Activated CD4-positive, alpha-beta T cell treated with anti-CD3 and anti-CD28 coated beads, Interleukin-2, amount 10 ng/mL, durations not matched to agents 24 days and 14 days (primary cell): Measurements from ENCODE around the gene DLGAP5. TPM values are rescaled to one million over a fixed set of nuclear protein-coding genes. Genes with fewer than 3 reads are reported as not detected.
A peak's percentile ranks its signal among the peaks of the same experiment; 100 is the strongest.

ENCODE experiments used
- DNase-seq: peaks from one replicate; pipeline ENCODE4 v3.0.0; 2022
- H3K27ac Mint-ChIP-seq: one replicate; pipeline ENCODE4 v1.8.0; 2022; ENCODE audit warnings: mild to moderate bottlenecking, mixed read lengths
- H3K27me3 Mint-ChIP-seq: one replicate; pipeline ENCODE4 v1.8.0; 2022; ENCODE audit warnings: mixed read lengths
- H3K36me3 Mint-ChIP-seq: one replicate; pipeline ENCODE4 v1.8.0; 2022; ENCODE audit warnings: low read depth, mild to moderate bottlenecking, mixed read lengths
- H3K4me1 Mint-ChIP-seq: one replicate; pipeline ENCODE4 v1.8.0; 2021; ENCODE audit warnings: mixed read lengths
- H3K4me3 Mint-ChIP-seq: one replicate; pipeline ENCODE4 v1.8.0; 2022; ENCODE audit warnings: mild to moderate bottlenecking, moderate library complexity, mixed read lengths
- H3K9me3 Mint-ChIP-seq: one replicate; pipeline ENCODE4 v1.8.0; 2021; ENCODE audit warnings: mixed read lengths
- intact Hi-C: fragments of 100-400 bp; cut with micrococcal nuclease; formaldehyde crosslinking; loops from one replicate; pipeline ENCODE4 v1.15.1; 2023
- total RNA-seq: library from RNA; stranded (reverse); gene quantifications from 2 replicates; pipeline ENCODE4 v1.2.3, GENCODE V29; 2022

The DLGAP5 gene
- total RNA-seq, 1 donor from 2014 or later = 28.7 TPM

GRCh38 chr14:55206175-55206693, 14.8 kb upstream of the DLGAP5 start:
- peaks cover 26% of the 10 kb centered on the region for H3K27me3 Mint-ChIP-seq
- no peak overlapping the region for H3K4me3 Mint-ChIP-seq
- no peak overlapping the region for H3K27ac Mint-ChIP-seq
- no peaks in the 10 kb centered on the region for H3K4me1 Mint-ChIP-seq
- no peaks in the 10 kb centered on the region for H3K9me3 Mint-ChIP-seq
- no peak for DNase-seq
- intact Hi-C loops = no loop called here
- H3K36me3 Mint-ChIP-seq = no peaks in the 10 kb centered on the region

GRCh38 chr14:55201219-55202101, 10.1 kb upstream of the DLGAP5 start:
- H3K4me1 Mint-ChIP-seq = no peaks in the 10 kb centered on the region
- H3K27me3 Mint-ChIP-seq = peaks cover 31% of the 10 kb centered on the region
- H3K4me3 Mint-ChIP-seq = no peak overlapping the region
- H3K36me3 Mint-ChIP-seq = no peaks in the 10 kb centered on the region
- intact Hi-C loops = no loop called here
- H3K9me3 Mint-ChIP-seq = no peaks in the 10 kb centered on the region
- no peak overlapping the region for H3K27ac Mint-ChIP-seq
- no peak for DNase-seq

GRCh38 chr14:55200651-55201050, 9.3 kb upstream of the DLGAP5 start:
- no peak for DNase-seq
- no peak overlapping the region for H3K27ac Mint-ChIP-seq
- H3K36me3 Mint-ChIP-seq = no peaks in the 10 kb centered on the region
- intact Hi-C loops = no loop called here
- H3K4me3 Mint-ChIP-seq = no peak overlapping the region
- no peaks in the 10 kb centered on the region for H3K9me3 Mint-ChIP-seq
- H3K27me3 Mint-ChIP-seq = peaks cover 30% of the 10 kb centered on the region
- H3K4me1 Mint-ChIP-seq = no peaks in the 10 kb centered on the region

GRCh38 chr14:55198749-55199148, 7.4 kb upstream of the DLGAP5 start:
- Mint-ChIP-seq H3K27ac (no peak overlapping the region), H3K4me3 (no peak overlapping the region), H3K4me1 (no peaks in the 10 kb centered on the region), H3K36me3 (no peaks in the 10 kb centered on the region), H3K27me3 (peaks cover 25% of the 10 kb centered on the region), H3K9me3 (no peaks in the 10 kb centered on the region)
- DNase-seq = no peak
- intact Hi-C loops = no loop called here

GRCh38 chr14:55194656-55195355, 3.4 kb upstream of the DLGAP5 start:
- no peak for DNase-seq
- Mint-ChIP-seq H3K27ac (no peak overlapping the region), H3K36me3 (no peaks in the 10 kb centered on the region)

GRCh38 chr14:55192054-55192621, 753 bp upstream of the DLGAP5 start:
- intact Hi-C loops = no loop called here
- H3K36me3 Mint-ChIP-seq = peaks cover 2% of the 10 kb centered on the region
- DNase-seq = no peak
- no peaks in the 10 kb centered on the region for H3K27me3 Mint-ChIP-seq
- peaks cover 33% of the 10 kb centered on the region for H3K4me1 Mint-ChIP-seq
- H3K27ac Mint-ChIP-seq = peak overlapping the region; percentile 2
- H3K4me3 Mint-ChIP-seq = peak overlapping the region; percentile 94
- H3K9me3 Mint-ChIP-seq = no peaks in the 10 kb centered on the region

More at GRCh38 chr14:55194656-55195355, 3.4 kb upstream of the DLGAP5 start:
- Mint-ChIP-seq H3K4me3 (no peak overlapping the region), H3K4me1 (peaks cover 19% of the 10 kb centered on the region), H3K27me3 (peaks cover 10% of the 10 kb centered on the region), H3K9me3 (no peaks in the 10 kb centered on the region)
- intact Hi-C loops = no loop called here

- intact Hi-C loops = loop anchor here (1.0 to 2.0 kb wide), 2 partner anchors 80 to 164 kb away; partner anchors contain the start of genes FBXO34, SOCS4 and WDHD1
- peaks cover 12% of the 10 kb centered on the region for H3K36me3 Mint-ChIP-seq
- H3K9me3 Mint-ChIP-seq = no peaks in the 10 kb centered on the region
- peak overlapping the region; percentile 87 for H3K27ac Mint-ChIP-seq
- peak overlapping the region; percentile 94 for H3K4me3 Mint-ChIP-seq
- H3K4me1 Mint-ChIP-seq = peaks cover 39% of the 10 kb centered on the region
- peak; percentile 70 for DNase-seq
- no peaks in the 10 kb centered on the region for H3K27me3 Mint-ChIP-seq
Measured at GRCh38 chr14:55190906-55191202, 531 bp downstream of the DLGAP5 start.

GRCh38 chr14:55188686-55189295, 2.6 kb downstream of the DLGAP5 start:
- H3K4me3 Mint-ChIP-seq = peak overlapping the region; percentile 94
- H3K4me1 Mint-ChIP-seq = peaks cover 39% of the 10 kb centered on the region
- peaks cover 14% of the 10 kb centered on the region for H3K36me3 Mint-ChIP-seq
- H3K9me3 Mint-ChIP-seq = no peaks in the 10 kb centered on the region
- no peaks in the 10 kb centered on the region for H3K27me3 Mint-ChIP-seq
- H3K27ac Mint-ChIP-seq = no peak overlapping the region
- DNase-seq = no peak
- intact Hi-C loops = no loop called here

- H3K36me3 Mint-ChIP-seq = peaks cover 49% of the 10 kb centered on the region
- no peak overlapping the region for H3K4me3 Mint-ChIP-seq
- no peak for DNase-seq
- intact Hi-C loops = no loop called here
- no peaks in the 10 kb centered on the region for H3K27me3 Mint-ChIP-seq
- peaks cover 13% of the 10 kb centered on the region for H3K4me1 Mint-ChIP-seq
- H3K9me3 Mint-ChIP-seq = no peaks in the 10 kb centered on the region
- H3K27ac Mint-ChIP-seq = no peak overlapping the region
Measured at GRCh38 chr14:55180434-55180833, 11.0 kb downstream of the DLGAP5 start.

GRCh38 chr14:55180006-55180405, 11.4 kb downstream of the DLGAP5 start:
- Mint-ChIP-seq H3K36me3 (peaks cover 49% of the 10 kb centered on the region), H3K27ac (no peak overlapping the region), H3K9me3 (no peaks in the 10 kb centered on the region)

GRCh38 chr14:55170526-55170925, 20.9 kb downstream of the DLGAP5 start:
- Mint-ChIP-seq H3K4me3 (no peak overlapping the region), H3K4me1 (no peaks in the 10 kb centered on the region), H3K36me3 (peaks cover 39% of the 10 kb centered on the region), H3K27ac (no peak overlapping the region), H3K9me3 (no peaks in the 10 kb centered on the region), H3K27me3 (no peaks in the 10 kb centered on the region)
- no peak for DNase-seq
- intact Hi-C loops = no loop called here

More at GRCh38 chr14:55180006-55180405, 11.4 kb downstream of the DLGAP5 start:
- H3K27me3 Mint-ChIP-seq = no peaks in the 10 kb centered on the region
- intact Hi-C loops = no loop called here
- DNase-seq = no peak
- no peak overlapping the region for H3K4me3 Mint-ChIP-seq
- peaks cover 13% of the 10 kb centered on the region for H3K4me1 Mint-ChIP-seq

- no peaks in the 10 kb centered on the region for H3K27me3 Mint-ChIP-seq
- no peak overlapping the region for H3K27ac Mint-ChIP-seq
- no peak for DNase-seq
- H3K4me3 Mint-ChIP-seq = no peak overlapping the region
- H3K4me1 Mint-ChIP-seq = peaks cover 19% of the 10 kb centered on the region
- H3K36me3 Mint-ChIP-seq = peaks cover 40% of the 10 kb centered on the region
- H3K9me3 Mint-ChIP-seq = no peaks in the 10 kb centered on the region
- intact Hi-C loops = loop anchor here (1.0 kb wide), 1 partner anchor 72 kb away; no protein-coding TSS in a partner anchor
Measured at GRCh38 chr14:55160989-55161388, 30.4 kb downstream of the DLGAP5 start.

- H3K4me3 Mint-ChIP-seq = no peak overlapping the region
- H3K9me3 Mint-ChIP-seq = no peaks in the 10 kb centered on the region
- peaks cover 16% of the 10 kb centered on the region for H3K4me1 Mint-ChIP-seq
- no peak overlapping the region for H3K27ac Mint-ChIP-seq
- peaks cover 41% of the 10 kb centered on the region for H3K36me3 Mint-ChIP-seq
- peak; percentile 19 for DNase-seq
- intact Hi-C loops = no loop called here
- no peaks in the 10 kb centered on the region for H3K27me3 Mint-ChIP-seq
Measured at GRCh38 chr14:55158412-55158811, 33.0 kb downstream of the DLGAP5 start.
